BJ (cell line): Measurements from ENCODE around the gene GRAP2. TPM values are rescaled to one million over a fixed set of nuclear protein-coding genes. Genes with fewer than 3 reads are reported as not detected.

Experiments used
- CTCF ChIA-PET: fragments of 350-600 bp; formaldehyde crosslinking; extraction: SDS; loops from one replicate; lab custom pipeline; 2021; ENCODE audit warnings: antibody characterized with exemption, inconsistent platforms; lab: Yijun Ruan, JAX
- POLR2A ChIA-PET: fragments of 300-600 bp; sonication (Branson Sonifier 250); formaldehyde crosslinking; extraction: SDS; loops from one replicate; lab custom pipeline; 2021; ENCODE audit warnings: antibody characterized with exemption; lab: Charles Lee
- DNase-seq: peaks from one replicate; pipeline ENCODE4 v3.0.0-alpha.2; 2011; ENCODE audit warnings: low read depth
- H3K27me3 ChIP-seq: 2 replicates; pipeline ENCODE4 v1.6.0; 2011; ENCODE audit warnings: low read length; ENCODE audit not compliant: control insufficient read depth, insufficient read depth
- H3K36me3 ChIP-seq: 2 replicates; pipeline ENCODE4 v1.5.1; 2011; ENCODE audit warnings: low read length; ENCODE audit not compliant: control insufficient read depth, insufficient read depth
- H3K4me3 ChIP-seq: 2 replicates; pipeline ENCODE4 v1.5.1; 2011; ENCODE audit warnings: low read depth, mild to moderate bottlenecking, control low read depth, low read length
- CTCF ChIP-seq: IDR thresholded peaks from 2 replicates; pipeline ENCODE4 v1.5.1; 2011; ENCODE audit warnings: low read depth, mild to moderate bottlenecking, control low read depth, inconsistent platforms, low read length, moderate library complexity; ENCODE audit not compliant: insufficient read depth
- polyA plus RNA-seq: library from polyadenylated mRNA; depleted of rRNA; stranded (reverse); fragments of >200 nt; gene quantifications from 2 replicates; pipeline ENCODE4 v1.2.3, GENCODE V29; 2011

Gene GRAP2
- polyA plus RNA-seq, 1 experiment = not detected

GRCh38 chr22:39959640-39960447 is 59.0 kb downstream of the GRAP2 start, which contains the start of gene TMA7B:
TMA7B (plus strand) TSS chr22:39960397; CDS start chr22:39964375, 3,978 bp downstream.
- H3K27me3 ChIP-seq = no peaks in the 10 kb centered on the region; the same call in 1 of the 2 replicates
- no peak for DNase-seq
- ChIA-PET POLR2A (no interaction called here), CTCF (interaction anchor here (0.9 to 1.2 kb wide), 3 partner anchors 9 to 17 kb away, joined by 3 read pairs; no protein-coding TSS in a partner anchor)
- no peaks in the 10 kb centered on the region for H3K36me3 ChIP-seq
- H3K4me3 ChIP-seq = no peak within 1 kb of the TSS
- TF ChIP-seq CTCF = peak; percentile 56

GRCh38 chr22:39960791-39961746 is 60.2 kb downstream of the GRAP2 start:
- H3K36me3 ChIP-seq = no peaks in the 10 kb centered on the region
- ChIA-PET POLR2A (no interaction called here), CTCF (no interaction called here)
- peak; percentile 53 for DNase-seq
- peaks cover 3% of the 10 kb centered on the region; the same call in 1 of the 2 replicates for H3K27me3 ChIP-seq
- no peak for TF ChIP-seq CTCF
- no peak overlapping the region for H3K4me3 ChIP-seq

GRCh38 chr22:39962071-39962470 is 61.2 kb downstream of the GRAP2 start:
- no peaks in the 10 kb centered on the region for H3K36me3 ChIP-seq
- H3K27me3 ChIP-seq = peaks cover 3% of the 10 kb centered on the region; the same call in 1 of the 2 replicates
- no peak for TF ChIP-seq CTCF
- no peak overlapping the region for H3K4me3 ChIP-seq
- DNase-seq = no peak
- POLR2A ChIA-PET = no interaction called here
- CTCF ChIA-PET = no interaction called here

- DNase-seq = no peak
- Histone ChIP-seq H3K4me3 (no peak overlapping the region), H3K27me3 (peaks cover 12% of the 10 kb centered on the region), H3K36me3 (no peaks in the 10 kb centered on the region)
- TF ChIP-seq CTCF = no peak
- CTCF ChIA-PET = interaction anchor here (0.9 kb wide), 1 partner anchor 472 kb away, joined by 3 read pairs; no protein-coding TSS in a partner anchor
- POLR2A ChIA-PET = no interaction called here
Measured at GRCh38 chr22:39965748-39966147, 64.9 kb downstream of the GRAP2 start.
